Right lobe of liver (tissue), 6 donors: ENCODE results near the gene KRTAP12-4. TPM values are rescaled to one million over a fixed set of nuclear protein-coding genes. Genes with fewer than 3 reads are reported as not detected.

Experiments used
- ATAC-seq, 4 donors: fragments of 200-7000 bp; cut with Tn5 transposase; one replicate each; pipeline ENCODE4 v1.9.1; 2020; ENCODE audit warnings: mild to moderate bottlenecking in 4 of 4, moderate library complexity in 4 of 4
- DNase-seq, 3 donors: peaks; one replicate each; pipeline ENCODE4 v3.0.0-alpha.2; 2020
- H3K27ac ChIP-seq, 3 donors: fragments of 200-600 bp; one replicate each; pipeline ENCODE4 v1.8.0; 2022
- H3K27me3 ChIP-seq, 2 donors: fragments of 200-600 bp; one replicate each; pipeline ENCODE4 v1.8.0; 2022
- H3K36me3 ChIP-seq, 4 donors: fragments of 200-600 bp; sonication (generic) in 1 of 4; one replicate each; pipeline versions ENCODE4 v1.5.1 to v1.8.0; 2017 to 2022; ENCODE audit warnings: control low read depth in 1 of 4
- H3K4me1 ChIP-seq, 4 donors: fragments of 200-600 bp; sonication (generic) in 1 of 4; one replicate each; pipeline versions ENCODE4 v1.5.1 to v1.8.0; 2017 to 2022; ENCODE audit warnings: control low read depth in 1 of 4
- H3K4me3 ChIP-seq, 3 donors: fragments of 200-600 bp; one replicate each; pipeline ENCODE4 v1.8.0; 2022
- H3K9me3 ChIP-seq, 4 donors: fragments of 200-600 bp; sonication (generic) in 1 of 4; one replicate each; pipeline versions ENCODE4 v1.5.1 to v1.8.0; 2017 to 2022; ENCODE audit warnings: control low read depth in 1 of 4
- POLR2A ChIP-seq: fragments of 450-650 bp; IDR thresholded peaks from one replicate; pipeline ENCODE4 v1.6.1; 2017; ENCODE audit warnings: antibody characterized with exemption, mild to moderate bottlenecking
- WGBS: methylation state at CpG from one replicate; pipeline ENCODE4 v1.1.6; 2018; ENCODE audit warnings: low coverage, low lambda C conversion rate; ENCODE audit not compliant: insufficient coverage; ENCODE audit errors: missing lambda C conversion rate; 5-methylcytosine and 5-hydroxymethylcytosine counted together
- intact Hi-C, 2 donors: fragments of 100-400 bp; cut with DNase I; formaldehyde crosslinking; loops; one replicate each; pipeline versions ENCODE4 v1.11.2 to v1.14.1; 2022
- long read RNA-seq: library from polyadenylated mRNA; unstranded; transcript quantifications from one replicate; pipeline ENCODE4 v2.0.0, GENCODE V29; 2019
- total RNA-seq, 6 experiments: library from RNA; depleted of rRNA in 2 of 6; stranded (reverse); fragments of >200 nt in 2 of 6; fragmentation: NEBNext Ultra II Directional in 3 of 6; extraction: Animal tissue kit (Norgen Biotek cat#: 25700) in 3 of 6; gene quantifications; one replicate each; pipeline versions ENCODE4 v1.1.0 to v1.2.4, GENCODE V29; 2016 to 2023
- TF ChIP-seq, protein P1 (sequence below), 4 donors: fragments of 200-600 bp in 3 of 4; fragments of 450-650 bp in 1 of 4; IDR thresholded peaks; one replicate each; pipeline versions ENCODE4 v1.5.1 to v1.8.0; 2016 to 2022; ENCODE audit warnings: antibody characterized with exemption in 4 of 4, mild to moderate bottlenecking in 2 of 4
- donor health status: DM: no; HTN: yes; CAD: no.
- donor health status: DM: no; HTN: no; CAD: no.
- donor health status: DM: no; HTN: no; CAD: no.
- donor health status: DM: no; HTN: yes; CAD: no.
- donor health status: DM: no; HTN: yes; CAD: no.

Gene KRTAP12-4, protein sequence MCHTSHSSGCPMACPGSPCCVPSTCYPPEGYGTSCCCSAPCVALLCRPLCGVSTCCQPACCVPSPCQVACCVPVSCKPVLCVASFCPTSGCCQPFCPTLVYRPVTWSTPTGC
- not detected for total RNA-seq
- long read RNA-seq = 0 reads

DNA sequence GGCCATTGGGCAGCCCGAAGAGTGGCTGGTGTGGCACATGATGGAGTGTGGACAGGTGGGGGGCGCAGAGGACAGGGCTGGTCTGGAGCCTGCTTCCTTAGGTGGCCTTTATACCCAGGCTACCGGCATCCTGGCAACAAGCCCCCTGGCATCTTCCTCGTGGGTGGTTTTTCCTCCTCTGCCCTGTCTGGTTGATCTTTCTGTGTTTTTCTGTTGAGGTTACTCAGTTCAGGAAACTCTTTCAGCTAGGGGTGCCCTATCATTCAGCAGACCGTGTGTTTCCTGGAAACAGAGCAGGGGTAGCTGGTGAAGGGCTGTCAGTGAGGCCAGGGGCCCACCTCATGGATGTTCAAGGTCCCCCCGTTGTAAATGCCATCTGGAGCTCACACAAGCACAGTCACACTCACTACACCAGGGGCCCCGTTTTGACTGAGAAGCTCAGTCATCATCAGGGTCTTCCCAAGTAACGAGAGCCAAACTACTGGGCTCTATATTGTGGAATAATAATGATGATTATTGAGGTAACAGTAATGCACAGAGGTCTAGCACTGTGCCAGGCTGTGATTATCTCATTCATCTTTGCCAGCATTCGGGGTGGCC is at the start of gene KRTAP12-4:
Gene KRTAP12-4 (minus strand): TSS at position 84 of the 600 bp plus-strand sequence. CDS start 45 bp downstream, at position 39.
- Histone ChIP-seq H3K27me3 (no peaks in the 10 kb centered on the region), H3K27ac (no peak within 1 kb of the TSS), H3K36me3 (no peaks in the 10 kb centered on the region), H3K4me1 (no peaks in the 10 kb centered on the region), H3K9me3 (no peaks in the 10 kb centered on the region), H3K4me3 (no peak within 1 kb of the TSS)
- ATAC-seq (no peak), DNase-seq (no peak)
- intact Hi-C loops = no loop called here
- WGBS = 37% methylated on average over 4 of the region's 9 CpGs
- TF ChIP-seq, protein P1, sequence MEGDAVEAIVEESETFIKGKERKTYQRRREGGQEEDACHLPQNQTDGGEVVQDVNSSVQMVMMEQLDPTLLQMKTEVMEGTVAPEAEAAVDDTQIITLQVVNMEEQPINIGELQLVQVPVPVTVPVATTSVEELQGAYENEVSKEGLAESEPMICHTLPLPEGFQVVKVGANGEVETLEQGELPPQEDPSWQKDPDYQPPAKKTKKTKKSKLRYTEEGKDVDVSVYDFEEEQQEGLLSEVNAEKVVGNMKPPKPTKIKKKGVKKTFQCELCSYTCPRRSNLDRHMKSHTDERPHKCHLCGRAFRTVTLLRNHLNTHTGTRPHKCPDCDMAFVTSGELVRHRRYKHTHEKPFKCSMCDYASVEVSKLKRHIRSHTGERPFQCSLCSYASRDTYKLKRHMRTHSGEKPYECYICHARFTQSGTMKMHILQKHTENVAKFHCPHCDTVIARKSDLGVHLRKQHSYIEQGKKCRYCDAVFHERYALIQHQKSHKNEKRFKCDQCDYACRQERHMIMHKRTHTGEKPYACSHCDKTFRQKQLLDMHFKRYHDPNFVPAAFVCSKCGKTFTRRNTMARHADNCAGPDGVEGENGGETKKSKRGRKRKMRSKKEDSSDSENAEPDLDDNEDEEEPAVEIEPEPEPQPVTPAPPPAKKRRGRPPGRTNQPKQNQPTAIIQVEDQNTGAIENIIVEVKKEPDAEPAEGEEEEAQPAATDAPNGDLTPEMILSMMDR (IDR thresholded peaks at IDR 0.05) = no peak
- TF ChIP-seq POLR2A = no peak

DNA sequence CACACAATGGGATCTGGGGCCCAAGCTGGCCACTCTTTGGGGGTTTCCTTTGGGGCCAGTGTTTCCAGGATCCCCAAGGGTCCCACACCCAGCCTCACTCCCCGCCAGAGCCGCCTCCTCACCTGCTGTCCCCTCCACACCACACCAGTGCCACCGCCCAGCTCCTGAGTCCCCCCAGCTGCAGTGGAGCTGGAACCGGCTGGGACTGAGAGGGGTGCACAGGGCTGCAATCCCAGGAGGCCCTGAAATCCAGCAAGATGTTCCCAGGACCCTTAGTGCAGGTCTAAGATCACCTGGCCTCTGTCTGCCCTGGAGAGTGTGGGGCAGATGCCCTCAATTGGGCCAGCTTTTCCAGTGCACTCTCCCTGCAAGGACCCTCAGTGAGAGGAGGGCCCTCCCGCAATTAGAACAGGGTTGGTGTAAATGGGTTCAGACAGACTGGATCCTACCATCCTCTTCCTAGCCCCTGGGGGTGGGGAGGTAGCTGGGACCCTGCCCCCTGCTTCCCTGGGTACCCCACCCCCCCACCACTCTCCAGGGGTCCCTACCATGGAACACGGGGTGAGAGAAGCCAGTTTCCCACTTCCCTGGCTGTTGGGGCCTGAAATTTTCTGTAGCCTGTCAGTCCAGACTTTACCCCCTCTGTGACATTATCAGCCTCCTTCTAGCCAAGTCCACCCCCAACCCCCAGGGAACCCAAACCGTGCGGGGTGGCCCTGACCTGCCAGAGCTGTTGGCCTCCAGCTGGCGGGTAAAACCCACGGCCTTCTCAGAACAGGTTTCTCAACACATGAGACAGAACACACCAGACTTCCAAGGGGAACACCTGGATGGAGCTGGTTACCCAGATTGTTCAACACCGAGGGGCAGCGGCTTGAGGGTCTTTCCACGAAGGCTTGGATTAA is 49.5 kb upstream of the KRTAP12-4 start:
- Histone ChIP-seq H3K27ac (no peak overlapping the region), H3K4me3 (no peak overlapping the region), H3K36me3 (no peaks in the 10 kb centered on the region), H3K4me1 (no peaks in the 10 kb centered on the region), H3K9me3 (no peaks in the 10 kb centered on the region), H3K27me3 (peaks cover 5 to 11% of the 10 kb centered on the region in 2 donors)
- DNase-seq (peak in 1 of 3 donors; percentile 34), ATAC-seq (no peak)
- no peak for TF ChIP-seq POLR2A
- TF ChIP-seq, protein P1 (IDR thresholded peaks at IDR 0.05) = no peak
- WGBS = 17% methylated on average over 8 of the region's 13 CpGs
- intact Hi-C loops = no loop called here

DNA sequence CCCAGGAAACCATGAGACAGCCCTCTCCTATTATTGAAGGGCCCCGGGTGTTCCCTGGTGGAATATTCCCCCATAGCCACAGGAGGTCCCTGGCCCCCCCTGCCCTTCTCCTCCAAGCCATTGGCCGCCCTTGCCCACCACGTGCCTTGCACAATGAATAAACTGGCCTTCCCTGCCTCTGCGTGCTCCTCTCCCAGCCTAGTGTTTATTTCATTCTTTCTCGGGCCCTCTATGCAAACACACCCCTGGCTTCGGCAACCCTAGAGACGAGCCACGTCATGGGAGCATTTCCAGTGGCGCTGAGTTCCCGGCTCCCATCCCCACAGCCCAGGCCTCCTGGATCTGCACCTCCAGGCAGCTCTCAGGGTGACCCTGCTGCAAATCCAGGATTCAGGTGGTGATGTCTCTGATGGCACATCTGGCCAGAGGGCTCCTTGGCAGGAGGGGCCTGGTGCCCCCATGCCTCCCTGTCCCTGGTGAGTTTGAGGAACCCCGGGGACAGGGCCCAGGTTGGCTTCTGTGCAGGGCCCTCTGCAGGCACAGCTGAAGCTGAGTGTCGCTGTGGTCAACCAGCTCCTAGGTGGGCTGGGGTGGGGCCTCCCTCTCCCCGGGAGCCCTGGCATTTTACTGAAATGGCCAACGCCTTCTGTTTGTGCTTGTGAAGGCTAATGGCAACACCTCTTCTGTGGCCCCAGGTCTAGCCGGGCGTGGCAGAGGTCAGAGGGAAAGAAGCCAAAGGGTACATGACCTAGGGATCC is 48.7 kb upstream of the KRTAP12-4 start:
- Histone ChIP-seq H3K36me3 (no peaks in the 10 kb centered on the region), H3K27me3 (peaks cover 0 to 9% of the 10 kb centered on the region in 2 donors), H3K9me3 (no peaks in the 10 kb centered on the region), H3K4me1 (no peaks in the 10 kb centered on the region), H3K27ac (no peak overlapping the region), H3K4me3 (no peak overlapping the region)
- ATAC-seq (no peak), DNase-seq (peak in 2 of 3 donors; percentile 24 to 38)
- 52% methylated on average over 7 of the region's 16 CpGs for WGBS
- no peak for TF ChIP-seq POLR2A
- TF ChIP-seq, protein P1 (IDR thresholded peaks at IDR 0.05) = no peak
- intact Hi-C loops = no loop called here
